Keratinocyte (primary cell): ENCODE data around the gene CAND1. TPM values are rescaled to one million over a fixed set of nuclear protein-coding genes. Genes with fewer than 3 reads are reported as not detected.

ENCODE experiments used
- DNase-seq: peaks from one replicate; pipeline ENCODE4 v3.0.0-alpha.2; 2011; ENCODE audit warnings: low read depth, missing footprints, low spot score
- FAIRE-seq: peaks from 2 replicates; lab custom pipeline; 2011; peaks lifted over from hg19 to GRCh38; lab: Jason Lieb, UNC
- H2AFZ ChIP-seq: 2 replicates; pipeline ENCODE4 v1.6.0; 2012; ENCODE audit warnings: low read length, control low read depth, inconsistent platforms; ENCODE audit not compliant: control insufficient read depth
- H3K27ac ChIP-seq: 2 replicates; pipeline ENCODE4 v1.5.1; 2011; ENCODE audit warnings: low read length; ENCODE audit not compliant: control insufficient read depth, insufficient read depth
- H3K27me3 ChIP-seq: 3 replicates; pipeline ENCODE4 v1.6.0; 2011; ENCODE audit warnings: low read length; ENCODE audit not compliant: control insufficient read depth, insufficient read depth; ENCODE audit errors: extremely low read depth
- H3K36me3 ChIP-seq, 2 experiments: 2 replicates in 1 of 2; 3 replicates in 1 of 2; pipeline ENCODE4 v1.5.1; 2011; ENCODE audit warnings: low read length in 2 of 2, mild to moderate bottlenecking in 1 of 2; ENCODE audit not compliant: control insufficient read depth in 2 of 2, insufficient read depth in 2 of 2; ENCODE audit errors: extremely low read depth in 1 of 2
- H3K4me1 ChIP-seq: 3 replicates; pipeline ENCODE4 v1.5.1; 2011; ENCODE audit warnings: low read length; ENCODE audit not compliant: control insufficient read depth, insufficient read depth; ENCODE audit errors: extremely low read depth
- H3K4me2 ChIP-seq: 3 replicates; pipeline ENCODE4 v1.6.0; 2011; ENCODE audit warnings: low read depth, low read length; ENCODE audit not compliant: control insufficient read depth, insufficient read depth; ENCODE audit errors: extremely low read depth
- H3K4me3 ChIP-seq, 3 experiments: fragments of 200-600 bp in 1 of 3; sonication (generic) in 1 of 3; 2 replicates in 2 of 3; 3 replicates in 1 of 3; pipeline ENCODE4 v1.5.1; 2011 to 2016; ENCODE audit warnings: low read length in 3 of 3, mild to moderate bottlenecking in 3 of 3, control low read depth in 2 of 3, inconsistent platforms in 1 of 3, low read depth in 1 of 3, mixed read lengths in 1 of 3, mixed run types in 1 of 3, moderate library complexity in 1 of 3; ENCODE audit not compliant: control insufficient read depth in 2 of 3, insufficient read depth in 2 of 3; ENCODE audit errors: extremely low read depth in 1 of 3
- H3K79me2 ChIP-seq: 2 replicates; pipeline ENCODE4 v1.6.0; 2012; ENCODE audit warnings: low read length; ENCODE audit not compliant: control insufficient read depth, insufficient read depth
- H3K9ac ChIP-seq: 3 replicates; pipeline ENCODE4 v1.6.0; 2011; ENCODE audit warnings: low read length; ENCODE audit not compliant: control insufficient read depth, insufficient read depth; ENCODE audit errors: extremely low read depth
- H3K9me1 ChIP-seq: 3 replicates; pipeline ENCODE4 v1.6.0; 2011; ENCODE audit warnings: low read length; ENCODE audit not compliant: control insufficient read depth, insufficient read depth; ENCODE audit errors: extremely low read depth
- H3K9me3 ChIP-seq: 2 replicates; pipeline ENCODE4 v1.5.1; 2012; ENCODE audit warnings: low read depth, low read length; ENCODE audit not compliant: control insufficient read depth
- H4K20me1 ChIP-seq: 3 replicates; pipeline ENCODE4 v1.6.0; 2011; ENCODE audit warnings: low read length; ENCODE audit not compliant: control insufficient read depth, insufficient read depth; ENCODE audit errors: extremely low read depth
- CTCF ChIP-seq, 3 experiments: IDR thresholded peaks in 1 of 3; conservative IDR thresholded peaks in 1 of 3; optimal IDR thresholded peaks in 1 of 3; 2 replicates in 2 of 3; 3 replicates in 1 of 3; pipeline versions ENCODE3 to v1.5.1; 2011; ENCODE audit warnings: low read length in 3 of 3, mild to moderate bottlenecking in 3 of 3, moderate library complexity in 2 of 3, control low read depth in 1 of 3, inconsistent platforms in 1 of 3; ENCODE audit not compliant: insufficient read depth in 2 of 3; ENCODE audit errors: extremely low read depth in 1 of 3
- EZH2 ChIP-seq: IDR thresholded peaks from one replicate; pipeline ENCODE4 v1.6.1; 2012; ENCODE audit warnings: inconsistent platforms, mild to moderate bottlenecking, low read length, moderate library complexity
- dilution Hi-C: fragments of 300-500 bp; cut with MboI; formaldehyde crosslinking; loops from one replicate; pipeline ENCODE4 v1.7.0; 2020; ENCODE audit warnings: low sequenced_read_pairs; ENCODE audit not compliant: extremely low pct_ligation_motif_present
- polyA plus RNA-seq, 5 experiments: library from polyadenylated mRNA; depleted of rRNA in 3 of 5; stranded (reverse) in 3 of 5; stranded (forward) in 1 of 5; unstranded in 1 of 5; fragments of >200 nt; gene quantifications; 1 replicate in 1 of 5; 2 replicates in 3 of 5; 3 replicates in 1 of 5; pipeline versions ENCODE4 v1.2.1 to v1.2.3, GENCODE V29; 2011 to 2012; ENCODE audit warnings: missing spikeins in 2 of 5, low read depth in 1 of 5, low replicate concordance in 1 of 5

The CAND1 gene
- polyA plus RNA-seq, 1 donor (not counting 4 experiments of a cell fraction or from before 2014, with no cell fraction given), result 121 TPM

DNA sequence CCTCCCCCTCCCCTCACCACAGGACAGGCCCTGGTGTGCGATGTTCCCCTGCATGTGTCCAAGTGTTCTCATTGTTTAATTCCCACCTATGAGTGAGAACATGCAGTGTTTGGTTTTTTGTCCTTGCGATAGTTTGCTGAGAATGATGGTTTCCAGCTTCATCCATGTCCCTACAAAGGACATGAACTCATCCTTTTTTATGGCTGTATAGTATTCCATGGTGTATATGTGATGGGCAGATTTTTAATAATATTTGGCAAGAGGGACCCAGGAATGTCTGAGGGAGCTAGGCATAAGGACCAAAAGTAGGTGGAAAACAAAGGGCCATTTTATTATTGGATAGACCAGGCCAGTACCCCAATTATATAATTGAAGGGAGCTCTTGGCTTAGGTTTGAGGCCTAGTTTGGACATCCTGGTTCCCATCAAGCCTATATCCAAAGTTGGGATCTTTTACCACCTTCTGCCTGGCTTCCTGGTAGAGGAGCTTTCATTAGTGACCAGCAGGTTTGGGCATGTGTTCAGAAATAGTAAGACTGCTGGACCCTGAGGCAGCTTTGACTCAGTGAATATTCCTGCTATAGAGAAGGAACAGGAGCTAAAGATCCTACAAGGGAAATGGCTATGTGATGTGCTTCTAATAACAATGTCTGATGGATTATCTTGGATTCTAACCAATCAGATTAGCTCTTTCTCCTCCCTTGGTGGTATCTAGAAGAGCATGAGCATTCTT, 76.0 kb downstream of the CAND1 start:
- no peaks in the 10 kb centered on the region for H3K9me3 ChIP-seq
- no peaks in the 10 kb centered on the region for H4K20me1 ChIP-seq
- no peak overlapping the region for H3K4me3 ChIP-seq
- TF ChIP-seq CTCF (optimal IDR thresholded peaks at IDR 0.05 in 1 of 3, IDR thresholded peaks at IDR 0.05 in 1 of 3, conservative IDR thresholded peaks at IDR 0.05 in 1 of 3; ENCODE audit: extremely low read depth in 1 of 3, insufficient read depth in 2 of 3, low read length in 3 of 3) (no peak), EZH2 (no peak)
- no peak overlapping the region for H3K27ac ChIP-seq
- no peaks in the 10 kb centered on the region for H3K79me2 ChIP-seq
- no peak for FAIRE-seq
- no peaks in the 10 kb centered on the region for H3K27me3 ChIP-seq
- no peak overlapping the region for H3K9ac ChIP-seq
- H3K4me2 ChIP-seq, result no peak overlapping the region
- dilution Hi-C loops, result no loop called here
- no peak overlapping the region for H2AFZ ChIP-seq
- DNase-seq, result no peak
- H3K4me1 ChIP-seq, result no peaks in the 10 kb centered on the region
- no peaks in the 10 kb centered on the region for H3K36me3 ChIP-seq
- no peaks in the 10 kb centered on the region for H3K9me1 ChIP-seq

DNA sequence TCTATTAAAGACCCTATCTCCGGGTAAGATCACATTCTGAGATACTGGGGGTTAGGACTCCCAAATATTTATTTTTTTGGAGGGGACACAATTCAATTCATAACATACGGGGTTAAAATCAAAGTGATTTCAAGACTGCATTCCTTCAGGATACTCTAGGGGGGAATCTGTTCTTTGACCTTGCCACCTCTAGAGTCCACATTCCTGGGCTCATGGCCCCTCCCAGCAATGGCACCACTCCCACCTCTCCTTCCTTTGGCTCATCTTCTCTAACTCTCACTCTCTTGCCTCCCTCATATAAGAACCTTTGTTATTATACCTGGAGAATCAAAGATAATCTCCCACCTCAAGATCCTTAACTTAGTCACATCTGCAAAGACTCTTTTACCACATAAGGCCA, 79.5 kb downstream of the CAND1 start:
- Histone ChIP-seq H3K27ac (no peak overlapping the region), H3K9ac (no peak overlapping the region), H3K9me3 (no peaks in the 10 kb centered on the region), H3K79me2 (no peaks in the 10 kb centered on the region), H3K36me3 (peaks cover 0 to 1% of the 10 kb centered on the region in 2 experiments), H3K4me2 (no peak overlapping the region), H3K9me1 (no peaks in the 10 kb centered on the region), H2AFZ (no peak overlapping the region), H4K20me1 (no peaks in the 10 kb centered on the region), H3K4me1 (no peaks in the 10 kb centered on the region), H3K4me3 (no peak overlapping the region), H3K27me3 (no peaks in the 10 kb centered on the region)
- no peak for FAIRE-seq
- no peak for DNase-seq
- dilution Hi-C loops, result no loop called here
- TF ChIP-seq EZH2, result no peak
- no peak for TF ChIP-seq CTCF (optimal IDR thresholded peaks at IDR 0.05 in 1 of 3, IDR thresholded peaks at IDR 0.05 in 1 of 3, conservative IDR thresholded peaks at IDR 0.05 in 1 of 3; ENCODE audit: extremely low read depth in 1 of 3, insufficient read depth in 2 of 3, low read length in 3 of 3)
